ENCODE measurements around the gene SEC31B.
A peak's percentile ranks its signal among the peaks of the same experiment; 100 is the strongest.

SEC31B gene

DNA sequence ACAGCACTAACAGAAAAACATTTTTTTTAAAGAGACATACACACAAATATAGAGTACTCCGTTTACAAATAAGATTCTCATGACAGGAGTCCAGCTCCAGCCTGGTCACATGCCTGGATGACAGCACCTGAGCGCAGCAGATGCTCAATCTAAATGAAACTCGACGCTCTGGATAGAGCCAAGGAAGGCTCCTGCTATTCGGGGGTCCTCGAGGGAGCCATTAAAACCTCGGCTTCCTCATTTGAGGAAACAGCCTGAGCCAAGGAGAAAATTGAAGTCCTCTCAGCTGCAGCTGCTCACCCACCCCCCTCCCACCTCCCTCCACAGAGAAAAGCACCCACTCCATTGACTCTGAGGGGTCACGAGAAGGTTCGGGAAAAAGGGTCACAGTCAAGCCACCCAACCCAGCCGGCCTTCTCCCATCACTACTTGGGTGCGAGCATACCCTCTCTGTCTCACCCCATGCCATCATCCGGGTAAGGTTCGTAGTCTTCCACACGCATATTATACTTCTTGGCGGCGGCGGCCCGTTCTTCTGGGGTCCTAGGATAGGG is 9.3 kb upstream of the SEC31B start:
- DNase-seq: no peak

- no peak for DNase-seq
These were observed 8.6 kb upstream of the SEC31B start for GRCh38 chr10:100528123-100528886.

GRCh38 chr10:100524638-100525037 is 5.0 kb upstream of the SEC31B start:
- DNase-seq: no peak

- no peak for DNase-seq
These were observed 4.5 kb upstream of the SEC31B start for GRCh38 chr10:100524206-100524605.

DNA sequence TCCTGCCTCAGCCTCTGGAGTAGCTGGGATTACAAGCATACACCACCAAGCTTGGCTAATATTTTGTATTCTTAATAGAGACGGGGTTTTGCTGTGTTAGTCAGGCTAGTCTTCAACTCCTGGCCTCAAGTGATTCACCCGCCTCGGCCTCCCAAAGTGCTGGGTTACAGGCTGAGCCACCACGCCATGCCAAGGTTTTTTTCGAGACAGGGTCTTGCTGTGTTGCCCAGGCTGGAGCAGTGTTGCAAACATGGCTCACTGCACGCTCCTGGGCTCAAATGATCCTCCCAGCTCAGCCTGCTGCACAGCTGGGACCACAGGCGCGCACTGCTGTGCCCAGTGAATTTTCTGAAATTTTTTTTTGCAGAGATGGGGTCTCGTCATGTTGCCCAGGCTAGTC is 3.3 kb upstream of the SEC31B start:
- DNase-seq: no peak

- no peak for DNase-seq
These were observed 2.6 kb upstream of the SEC31B start for GRCh38 chr10:100522107-100522801.

- no peak for DNase-seq
These were observed 1.1 kb upstream of the SEC31B start for GRCh38 chr10:100520811-100521210.

- peak; percentile 71 for DNase-seq
These were observed 860 bp downstream of the SEC31B start for GRCh38 chr10:100518761-100519241.

GRCh38 chr10:100516847-100517246 is 2.8 kb downstream of the SEC31B start:
- no peak for DNase-seq

GRCh38 chr10:100515612-100516011 is 4.0 kb downstream of the SEC31B start:
- DNase-seq: no peak

DNA sequence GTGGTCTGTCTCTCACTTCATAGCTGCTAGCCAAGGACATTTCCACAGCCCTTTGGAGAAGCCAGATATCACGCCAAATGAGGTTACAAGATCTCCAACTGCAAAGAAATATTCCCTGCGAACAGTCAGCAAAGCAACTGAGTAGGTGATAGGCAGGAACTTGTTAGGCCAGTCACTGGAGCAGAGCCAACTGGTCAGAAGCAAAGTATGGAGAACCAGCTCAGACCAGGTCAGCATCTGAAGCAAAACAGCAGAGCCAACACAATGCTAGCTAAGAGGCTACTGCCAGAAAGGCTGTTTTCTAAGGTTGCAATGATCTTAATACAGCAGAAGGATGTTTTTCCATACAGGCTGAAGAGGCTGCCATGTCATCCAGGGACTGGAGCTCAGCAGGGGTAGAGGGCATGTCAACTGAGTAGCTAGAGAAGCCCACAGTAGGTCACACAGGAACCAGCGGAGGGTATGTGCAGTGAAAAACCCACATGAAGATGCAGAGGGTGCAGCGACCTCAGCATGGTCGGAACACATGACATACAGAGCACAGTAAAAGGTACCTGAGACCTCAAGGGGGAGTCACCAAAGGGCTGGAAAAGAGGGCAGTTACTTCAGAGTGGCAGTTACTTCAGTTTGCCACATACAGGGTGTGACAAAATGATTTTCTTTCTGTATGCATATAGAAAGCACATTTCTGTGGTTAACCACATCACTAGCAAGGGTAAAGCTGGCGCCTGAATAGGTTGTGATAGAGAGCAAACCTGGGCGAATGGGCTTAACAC is 8.9 kb downstream of the SEC31B start:
- peak; percentile 71 for DNase-seq

GRCh38 chr10:100509241-100509840 is 10.3 kb downstream of the SEC31B start:
- DNase-seq: peak; percentile 68

DNA sequence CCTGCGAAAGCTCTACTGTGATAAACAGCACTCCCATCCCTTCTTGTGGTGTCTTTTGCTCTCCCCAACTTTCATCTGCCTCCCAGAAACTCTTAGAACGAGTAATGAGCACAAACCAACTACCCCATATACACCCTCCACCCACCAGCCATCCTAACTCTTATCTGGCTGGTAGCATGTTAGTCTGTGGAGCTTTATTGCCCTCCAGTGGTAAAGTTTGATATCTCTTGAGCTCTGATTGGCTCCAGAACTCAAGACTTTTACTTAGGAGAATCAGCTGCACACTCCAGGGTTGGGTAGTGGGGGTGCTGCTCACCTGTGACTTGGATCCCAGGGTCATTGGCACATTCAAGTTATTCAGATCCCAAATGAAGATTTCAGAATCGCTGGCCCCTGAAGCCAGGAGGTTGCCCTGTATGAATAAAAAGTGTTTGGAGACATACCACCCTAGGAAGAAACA is 10.9 kb downstream of the SEC31B start:
- peak; percentile 51 for DNase-seq

DNA sequence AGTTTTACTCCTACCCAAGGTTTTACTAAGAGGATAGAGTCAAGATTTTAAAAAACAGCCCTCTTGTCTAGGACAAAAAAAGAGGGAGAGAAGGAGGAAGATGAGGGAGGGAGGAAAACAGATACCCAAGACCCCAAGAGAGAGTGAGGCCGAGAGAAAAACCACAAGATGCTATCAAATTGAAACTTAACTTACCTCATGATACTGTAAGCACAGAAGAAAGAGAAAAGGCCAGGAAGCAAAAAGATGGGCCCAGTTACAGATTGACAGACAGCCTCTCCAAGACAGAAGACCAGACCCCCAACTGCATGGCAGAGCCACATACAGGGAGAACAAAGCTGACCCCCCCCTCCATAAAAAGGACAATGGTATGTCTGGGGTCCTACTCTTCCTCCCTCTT is 11.4 kb downstream of the SEC31B start:
- DNase-seq: no peak

- DNase-seq: no peak
These were observed 12.3 kb downstream of the SEC31B start for GRCh38 chr10:100507357-100507732.

GRCh38 chr10:100506596-100507356 is 12.9 kb downstream of the SEC31B start:
- DNase-seq: peak; percentile 31

DNA sequence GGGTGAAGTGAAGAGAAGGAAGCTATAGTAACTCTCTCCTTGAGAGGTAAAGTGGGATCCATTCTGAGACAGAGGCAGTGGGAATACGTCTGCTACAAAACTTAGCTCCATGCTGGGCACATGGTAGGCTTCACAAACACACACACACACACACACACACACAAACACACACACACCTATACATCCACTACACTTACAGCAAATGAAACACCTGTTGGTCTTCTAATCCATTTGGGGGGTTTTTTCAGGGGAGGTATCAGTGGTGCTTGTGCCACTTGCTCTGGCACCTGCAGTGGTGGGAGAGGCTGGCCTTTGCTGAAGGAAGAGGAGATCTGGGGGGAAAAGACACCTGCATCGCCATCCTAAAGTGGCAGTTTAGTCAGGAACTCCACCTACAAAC is 14.5 kb downstream of the SEC31B start:
- no peak for DNase-seq

GRCh38 chr10:100504096-100504495 is 15.6 kb downstream of the SEC31B start:
- no peak for DNase-seq

GRCh38 chr10:100502926-100503494 is 16.7 kb downstream of the SEC31B start:
- no peak for DNase-seq

GRCh38 chr10:100501423-100501822 is 18.2 kb downstream of the SEC31B start:
- DNase-seq: no peak

- no peak for DNase-seq
These were observed 21.6 kb downstream of the SEC31B start for GRCh38 chr10:100498059-100498458.

GRCh38 chr10:100496567-100496966 is 23.1 kb downstream of the SEC31B start:
- DNase-seq: no peak

All from stimulated activated CD4-positive, alpha-beta T cell treated with anti-CD3 and anti-CD28 coated beads, Interleukin-15, amount 100 ng/mL, for 24 hours (primary cell).